Activated T-helper 1 cell treated with anti-CD3 and anti-CD28 coated beads, Interleukin-12 subunit alpha, Interleukin-12 subunit beta, Interleukin-2, Interleukin-4 antibody, amounts not matched to agents 30 ng/mL and 10 ng/mL and 1 ng/mL, durations not matched to agents 14 hours and 24 hours and 36 hours (primary cell): Measurements from ENCODE around the gene CELSR2. TPM values are rescaled to one million over a fixed set of nuclear protein-coding genes. Genes with fewer than 3 reads are reported as not detected.

Experiments used
- DNase-seq: peaks from one replicate; pipeline ENCODE4 v3.0.0; 2021; ENCODE audit warnings: low spot score
- H3K27ac Mint-ChIP-seq: one replicate; pipeline ENCODE4 v1.8.0; 2021; ENCODE audit warnings: mild to moderate bottlenecking, mixed read lengths
- H3K27me3 Mint-ChIP-seq: one replicate; pipeline ENCODE4 v1.8.0; 2022; ENCODE audit warnings: mild to moderate bottlenecking, moderate library complexity, mixed read lengths; ENCODE audit not compliant: insufficient read depth
- H3K36me3 Mint-ChIP-seq: one replicate; pipeline ENCODE4 v1.8.0; 2021; ENCODE audit warnings: low read depth, mixed read lengths
- H3K4me1 Mint-ChIP-seq: one replicate; pipeline ENCODE4 v1.8.0; 2021; ENCODE audit warnings: low read depth, mixed read lengths
- H3K4me3 Mint-ChIP-seq: one replicate; pipeline ENCODE4 v1.8.0; 2021; ENCODE audit warnings: mild to moderate bottlenecking, moderate library complexity, mixed read lengths
- H3K9me3 Mint-ChIP-seq: one replicate; pipeline ENCODE4 v1.8.0; 2021; ENCODE audit warnings: mixed read lengths
- intact Hi-C: fragments of 100-400 bp; cut with micrococcal nuclease; formaldehyde crosslinking; loops from one replicate; pipeline ENCODE4 v1.15.1; 2024
- total RNA-seq: library from RNA; stranded (reverse); gene quantifications from 2 replicates; pipeline ENCODE4 v1.2.3, GENCODE V29; 2022

CELSR2 gene
- 4.1 and 4.9 TPM in 2 replicates for total RNA-seq

- Mint-ChIP-seq H3K4me1 (peaks cover 6% of the 10 kb centered on the region), H3K27me3 (peaks cover 14% of the 10 kb centered on the region), H3K4me3 (peak within 1 kb of the TSS; percentile 72), H3K27ac (no peak within 1 kb of the TSS), H3K9me3 (no peaks in the 10 kb centered on the region), H3K36me3 (no peaks in the 10 kb centered on the region)
- peak; percentile 67 for DNase-seq
- intact Hi-C loops, result loop anchor here (1.0 to 5.0 kb wide), 6 partner anchors 8 to 287 kb away; partner anchors contain the start of genes CLCC1, PSRC1 and SARS1
Observed at GRCh38 chr1:109248797-109249629, at the start of gene CELSR2. CELSR2 (plus strand) TSS chr1:109249539; CDS start chr1:109250080, 541 bp downstream.

DNA sequence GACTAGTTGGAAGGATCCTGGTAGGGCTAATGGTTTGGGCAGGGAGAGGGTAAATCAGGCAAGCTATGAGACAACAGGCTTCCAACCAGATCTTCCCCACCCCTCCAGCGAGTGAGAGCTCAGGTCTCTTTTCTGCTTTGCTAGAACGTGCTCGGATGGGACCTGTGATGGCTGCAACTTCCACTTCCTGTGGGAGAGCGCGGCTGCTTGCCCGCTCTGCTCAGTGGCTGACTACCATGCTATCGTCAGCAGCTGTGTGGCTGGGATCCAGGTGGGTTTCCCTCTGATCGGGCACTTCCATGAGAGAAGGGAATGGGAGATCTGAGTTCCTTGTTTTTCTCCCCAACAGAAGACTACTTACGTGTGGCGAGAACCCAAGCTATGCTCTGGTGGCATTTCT lies 49.6 kb upstream of the CELSR2 start:
- peak overlapping the region; percentile 69 for H3K27ac Mint-ChIP-seq
- H3K36me3 Mint-ChIP-seq, result peaks cover 13% of the 10 kb centered on the region
- H3K9me3 Mint-ChIP-seq, result no peaks in the 10 kb centered on the region
- no peak for DNase-seq
- H3K27me3 Mint-ChIP-seq, result peaks cover 2% of the 10 kb centered on the region
- H3K4me3 Mint-ChIP-seq, result no peak overlapping the region
- peaks cover 38% of the 10 kb centered on the region for H3K4me1 Mint-ChIP-seq
- intact Hi-C loops, result loop anchor here (2.0 kb wide), 1 partner anchor 49 kb away; the partner anchor contains the start of gene CELSR2

GRCh38 chr1:109201123-109201703 lies 48.1 kb upstream of the CELSR2 start:
- H3K27me3 Mint-ChIP-seq, result peaks cover 2% of the 10 kb centered on the region
- no peak for DNase-seq
- H3K36me3 Mint-ChIP-seq, result peaks cover 13% of the 10 kb centered on the region
- H3K4me3 Mint-ChIP-seq, result no peak overlapping the region
- no peaks in the 10 kb centered on the region for H3K9me3 Mint-ChIP-seq
- H3K27ac Mint-ChIP-seq, result peak overlapping the region; percentile 26
- H3K4me1 Mint-ChIP-seq, result peaks cover 38% of the 10 kb centered on the region
- intact Hi-C loops, result loop anchor here (1.0 to 2.0 kb wide), 6 partner anchors 12 to 331 kb away; partner anchors contain the start of genes CELSR2, PSRC1 and SARS1

- peaks cover 5% of the 10 kb centered on the region for H3K36me3 Mint-ChIP-seq
- intact Hi-C loops, result no loop called here
- no peak overlapping the region for H3K4me3 Mint-ChIP-seq
- no peaks in the 10 kb centered on the region for H3K9me3 Mint-ChIP-seq
- peaks cover 25% of the 10 kb centered on the region for H3K4me1 Mint-ChIP-seq
- no peak for DNase-seq
- no peak overlapping the region for H3K27ac Mint-ChIP-seq
- H3K27me3 Mint-ChIP-seq, result peaks cover 2% of the 10 kb centered on the region
Observed at GRCh38 chr1:109204484-109204883, 44.9 kb upstream of the CELSR2 start.

GRCh38 chr1:109206339-109206738 lies 43.0 kb upstream of the CELSR2 start:
- Mint-ChIP-seq H3K27me3 (peaks cover 1% of the 10 kb centered on the region), H3K27ac (no peak overlapping the region), H3K9me3 (no peaks in the 10 kb centered on the region), H3K4me3 (no peak overlapping the region), H3K4me1 (peaks cover 7% of the 10 kb centered on the region), H3K36me3 (no peaks in the 10 kb centered on the region)
- DNase-seq, result no peak
- intact Hi-C loops, result no loop called here

- no peak for DNase-seq
- Mint-ChIP-seq H3K4me1 (peaks cover 5% of the 10 kb centered on the region), H3K27ac (no peak overlapping the region), H3K36me3 (no peaks in the 10 kb centered on the region), H3K4me3 (no peak overlapping the region), H3K9me3 (no peaks in the 10 kb centered on the region), H3K27me3 (peaks cover 1% of the 10 kb centered on the region)
- intact Hi-C loops, result no loop called here
Observed at GRCh38 chr1:109207467-109208103, 41.8 kb upstream of the CELSR2 start.

- no peak for DNase-seq
- Mint-ChIP-seq H3K27ac (no peak overlapping the region), H3K27me3 (peaks cover 1% of the 10 kb centered on the region), H3K36me3 (no peaks in the 10 kb centered on the region), H3K4me1 (peaks cover 5% of the 10 kb centered on the region), H3K4me3 (no peak overlapping the region), H3K9me3 (no peaks in the 10 kb centered on the region)
- intact Hi-C loops, result no loop called here
Observed at GRCh38 chr1:109208394-109208793, 40.9 kb upstream of the CELSR2 start.

GRCh38 chr1:109208836-109209463 lies 40.4 kb upstream of the CELSR2 start:
- no peak overlapping the region for H3K27ac Mint-ChIP-seq
- H3K4me3 Mint-ChIP-seq, result no peak overlapping the region

GRCh38 chr1:109210058-109210457 lies 39.3 kb upstream of the CELSR2 start:
- Mint-ChIP-seq H3K27ac (no peak overlapping the region), H3K4me1 (peaks cover 17% of the 10 kb centered on the region), H3K36me3 (peaks cover 9% of the 10 kb centered on the region), H3K4me3 (no peak overlapping the region), H3K27me3 (peaks cover 3% of the 10 kb centered on the region), H3K9me3 (no peaks in the 10 kb centered on the region)
- no peak for DNase-seq
- intact Hi-C loops, result loop anchor here (5.0 kb wide), 3 partner anchors 37 to 822 kb away; partner anchors contain the start of genes ATXN7L2, CELSR2 and STRIP1

More at GRCh38 chr1:109208836-109209463, 40.4 kb upstream of the CELSR2 start:
- H3K36me3 Mint-ChIP-seq, result no peaks in the 10 kb centered on the region
- intact Hi-C loops, result no loop called here
- peaks cover 1% of the 10 kb centered on the region for H3K27me3 Mint-ChIP-seq
- DNase-seq, result no peak
- peaks cover 6% of the 10 kb centered on the region for H3K4me1 Mint-ChIP-seq
- H3K9me3 Mint-ChIP-seq, result no peaks in the 10 kb centered on the region

DNA sequence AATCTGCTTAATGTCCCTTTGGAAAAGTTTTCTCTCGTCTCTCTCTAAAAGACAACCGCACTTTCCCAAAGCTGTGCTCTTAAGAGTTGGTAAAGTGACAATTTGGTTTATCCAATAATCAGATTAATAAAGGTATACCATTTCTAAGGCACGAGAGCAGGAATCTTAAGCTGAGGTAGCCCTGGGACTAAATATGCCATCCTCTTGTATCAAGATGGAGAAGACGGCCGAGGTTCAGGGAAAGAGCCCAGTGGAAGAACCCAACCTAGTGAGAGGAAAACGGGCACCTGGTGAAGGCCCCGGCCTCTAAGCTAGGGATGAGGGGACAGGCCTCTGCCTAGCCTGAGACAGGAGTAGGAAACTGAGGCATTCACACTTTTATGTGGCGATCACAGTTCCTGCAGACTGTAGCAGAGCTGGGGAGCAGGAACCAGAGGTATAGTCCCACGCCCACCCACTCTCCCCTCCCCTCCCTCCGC lies 36.0 kb upstream of the CELSR2 start:
- intact Hi-C loops, result loop anchor here (1.0 to 5.0 kb wide), 8 partner anchors 12 to 819 kb away; partner anchors contain the start of genes ATXN7L2, CELSR2, CLCC1 and PSMA5
- peaks cover 36% of the 10 kb centered on the region for H3K4me1 Mint-ChIP-seq
- H3K27me3 Mint-ChIP-seq, result peaks cover 3% of the 10 kb centered on the region
- DNase-seq, result no peak
- peak overlapping the region; percentile 94 for H3K27ac Mint-ChIP-seq
- H3K9me3 Mint-ChIP-seq, result no peaks in the 10 kb centered on the region
- H3K36me3 Mint-ChIP-seq, result peaks cover 25% of the 10 kb centered on the region
- peak overlapping the region; percentile 94 for H3K4me3 Mint-ChIP-seq

GRCh38 chr1:109213824-109214693 lies 35.3 kb upstream of the CELSR2 start, which contains the start of gene SARS1:
SARS1 (plus strand) TSS chr1:109213918; CDS start chr1:109213993, 75 bp downstream.
- Mint-ChIP-seq H3K4me3 (peak within 1 kb of the TSS; percentile 94), H3K27me3 (peaks cover 3% of the 10 kb centered on the region), H3K36me3 (peaks cover 29% of the 10 kb centered on the region), H3K4me1 (peaks cover 37% of the 10 kb centered on the region), H3K9me3 (peaks cover 4% of the 10 kb centered on the region), H3K27ac (peak within 1 kb of the TSS; percentile 94)
- DNase-seq, result peak; percentile 88
- intact Hi-C loops, result loop anchor here (1.0 to 5.0 kb wide), 12 partner anchors 13 to 818 kb away; partner anchors contain the start of genes ATXN7L2, CELSR2, CLCC1 and GNAI3
